HepG2 (cell line): ENCODE data around the gene CDIP1. TPM values are rescaled to one million over a fixed set of nuclear protein-coding genes. Genes with fewer than 3 reads are reported as not detected.

ENCODE experiments used
- ATAC-seq: fragments of 200-7000 bp; cut with Tn5 transposase; 3 replicates; pipeline ENCODE4 v1.9.1; 2020; ENCODE audit warnings: mild to moderate bottlenecking, moderate library complexity
- BruUV-seq: library from RNA; stranded (reverse); fragments of 400-500 nt; replicated peaks from 2 replicates; lab custom pipeline; 2021; lab: Mats Ljungman, UMichigan
- CTCF ChIA-PET: fragments of 300-600 bp; formaldehyde crosslinking; extraction: SDS; loops from one replicate; lab custom pipeline; 2021; ENCODE audit warnings: low total read pairs, inconsistent platforms, low intra/inter-chr PET ratio; lab: Yijun Ruan, JAX
- POLR2A ChIA-PET: fragments of 350-600 bp; sonication (Branson Sonifier 250); formaldehyde crosslinking; loops from one replicate; lab custom pipeline; 2020; ENCODE audit warnings: antibody characterized with exemption, inconsistent platforms; lab: Yijun Ruan, JAX
- DNase-seq: peaks from one replicate; pipeline ENCODE4 v3.0.0-alpha.2; 2015; ENCODE audit warnings: low spot score
- FAIRE-seq: peaks from 3 replicates; lab custom pipeline; 2011; peaks lifted over from hg19 to GRCh38; lab: Jason Lieb, UNC
- H2AFZ ChIP-seq: one replicate; pipeline ENCODE4 v1.6.1; 2011; ENCODE audit warnings: low read length, inconsistent platforms
- H3K27ac ChIP-seq: fragments of 300-600 bp; 3 replicates; pipeline ENCODE4 v1.8.0; 2011; ENCODE audit warnings: mixed run types, mild to moderate bottlenecking, mixed read lengths, low read length, inconsistent platforms; ENCODE audit not compliant: insufficient read depth; ENCODE audit errors: extremely low read length
- H3K27me3 ChIP-seq, 2 experiments: fragments of 200-600 bp in 1 of 2; 2 replicates in 1 of 2; 3 replicates in 1 of 2; pipeline versions ENCODE4 v1.6.0 to v1.8.0; 2011; ENCODE audit warnings: low read length in 2 of 2, mild to moderate bottlenecking in 2 of 2, moderate library complexity in 2 of 2, inconsistent platforms in 1 of 2; ENCODE audit not compliant: insufficient read depth in 2 of 2, control insufficient read depth in 1 of 2
- H3K36me3 ChIP-seq, 2 experiments: fragments of 200-600 bp in 1 of 2; replicated peaks in 1 of 2; 2 replicates in 1 of 2; 3 replicates in 1 of 2; pipeline versions ENCODE4 v1.5.1 to v1.8.0; 2011; ENCODE audit warnings: low read length in 2 of 2, inconsistent platforms in 1 of 2; ENCODE audit not compliant: insufficient read depth in 2 of 2, control insufficient read depth in 1 of 2
- H3K4me1 ChIP-seq: 2 replicates; pipeline ENCODE4 v1.5.1; 2012; ENCODE audit warnings: low read length, inconsistent platforms; ENCODE audit not compliant: insufficient read depth
- H3K4me2 ChIP-seq: 2 replicates; pipeline ENCODE4 v1.6.0; 2011; ENCODE audit warnings: low read depth, low read length, inconsistent platforms
- H3K4me3 ChIP-seq, 3 experiments: fragments of 200-600 bp in 1 of 3; sonication (generic), shearing (Covaris generic) in 1 of 3; replicated peaks in 1 of 3; 2 replicates each; pipeline ENCODE4 v1.5.1; 2011 to 2016; ENCODE audit warnings: low read length in 3 of 3, inconsistent platforms in 2 of 3, low read depth in 2 of 3, mild to moderate bottlenecking in 2 of 3, control low read depth in 1 of 3, mixed read lengths in 1 of 3; ENCODE audit not compliant: insufficient read depth in 1 of 3
- H3K79me2 ChIP-seq: one replicate; pipeline ENCODE4 v1.6.1; 2011; ENCODE audit warnings: low read length, inconsistent platforms; ENCODE audit not compliant: insufficient read depth
- H3K9ac ChIP-seq: 2 replicates; pipeline ENCODE4 v1.6.0; 2011; ENCODE audit warnings: mild to moderate bottlenecking, low read depth, low read length, inconsistent platforms; ENCODE audit not compliant: insufficient read depth
- H3K9me3 ChIP-seq: 2 replicates; pipeline ENCODE4 v1.5.1; 2012; ENCODE audit warnings: mild to moderate bottlenecking, low read length
- H4K20me1 ChIP-seq: 2 replicates; pipeline ENCODE4 v1.6.0; 2011; ENCODE audit warnings: inconsistent platforms, mild to moderate bottlenecking, low read length, moderate library complexity; ENCODE audit not compliant: insufficient read depth
- CEBPB ChIP-seq: IDR thresholded peaks from 2 replicates; pipeline ENCODE4 v1.6.1; 2011; ENCODE audit warnings: low read depth, low read length, improper control_type of control experiment, borderline replicate concordance
- CENPT ChIP-seq: sonication (generic); formaldehyde crosslinking; IDR thresholded peaks from 2 replicates; pipeline ENCODE4 v1.8.0; 2022; ENCODE audit warnings: low read depth, mild to moderate bottlenecking, moderate library complexity, missing genetic modification reagents
- ZNF350 ChIP-seq: sonication (generic); formaldehyde crosslinking; IDR thresholded peaks from 2 replicates; pipeline ENCODE4 v1.4.0; 2020; ENCODE audit warnings: mild to moderate bottlenecking, low read depth, missing genetic modification reagents, borderline replicate concordance
- ZNF543 ChIP-seq: sonication (generic); formaldehyde crosslinking; IDR thresholded peaks from 2 replicates; pipeline ENCODE4 v1.4.0; 2020; ENCODE audit warnings: mild to moderate bottlenecking, missing genetic modification reagents
- ZNF549 ChIP-seq: sonication (generic); formaldehyde crosslinking; IDR thresholded peaks from 2 replicates; pipeline ENCODE4 v1.5.0; 2020; ENCODE audit warnings: missing genetic modification reagents
- WGBS: methylation state at CpG from one replicate; pipeline ENCODE4 v1.1.6; 2017; ENCODE audit warnings: low lambda C conversion rate; 5-methylcytosine and 5-hydroxymethylcytosine counted together
- in situ Hi-C: cut with HindIII; loops from 2 replicates; pipeline ENCODE4 v1.10.0; 2017; ENCODE audit warnings: low pct_unique_long_range_greater_than_20kb; ENCODE audit not compliant: extremely low pct_ligation_motif_present
- intact Hi-C: fragments of 100-400 bp; cut with micrococcal nuclease; formaldehyde crosslinking; loops from one replicate; pipeline ENCODE4 v1.10.0; 2022; ENCODE audit not compliant: unreplicated experiment
- polyA plus RNA-seq, 8 experiments: library from polyadenylated mRNA; depleted of rRNA in 3 of 8; stranded (reverse) in 7 of 8; unstranded in 1 of 8; fragments of >200 nt; fragmentation: Illumina TruSeq in 4 of 8; extraction: Trizol in 4 of 8; gene quantifications; 2 replicates each; pipeline versions ENCODE4 v1.2.1 to v1.2.3, GENCODE V29; 2011 to 2016; ENCODE audit warnings: low read depth in 4 of 8, missing spikeins in 1 of 8, mixed read lengths in 1 of 8; ENCODE audit not compliant: insufficient read depth in 1 of 8
- total RNA-seq, 5 experiments: library from RNA; depleted of rRNA; stranded (reverse); fragments of >200 nt; fragmentation: Illumina TruSeq; extraction: Trizol; gene quantifications; 2 replicates each; pipeline ENCODE4 v1.2.3, GENCODE V29; 2016; ENCODE audit warnings: low read depth in 1 of 5
- TF ChIP-seq, protein P1 (sequence below): sonication (generic); formaldehyde crosslinking; IDR thresholded peaks from 2 replicates; pipeline ENCODE4 v1.5.0; 2020; ENCODE audit warnings: mild to moderate bottlenecking, missing genetic modification reagents
- TF ChIP-seq, protein P2 (sequence below): sonication (generic); formaldehyde crosslinking; IDR thresholded peaks from 2 replicates; pipeline ENCODE4 v1.8.1; 2023; ENCODE audit warnings: mild to moderate bottlenecking, missing genetic modification reagents
- TF ChIP-seq, protein P3 (sequence below): sonication (generic); formaldehyde crosslinking; IDR thresholded peaks from 2 replicates; pipeline ENCODE4 v1.5.0; 2020; ENCODE audit warnings: missing genetic modification reagents, mild to moderate bottlenecking, borderline replicate concordance

Gene CDIP1
- total and polyA plus RNA-seq, 2 of the 13 experiments (the other 11 are each of a cell fraction or from before 2014, with no cell fraction given): 31.2 to 56.7 TPM

DNA sequence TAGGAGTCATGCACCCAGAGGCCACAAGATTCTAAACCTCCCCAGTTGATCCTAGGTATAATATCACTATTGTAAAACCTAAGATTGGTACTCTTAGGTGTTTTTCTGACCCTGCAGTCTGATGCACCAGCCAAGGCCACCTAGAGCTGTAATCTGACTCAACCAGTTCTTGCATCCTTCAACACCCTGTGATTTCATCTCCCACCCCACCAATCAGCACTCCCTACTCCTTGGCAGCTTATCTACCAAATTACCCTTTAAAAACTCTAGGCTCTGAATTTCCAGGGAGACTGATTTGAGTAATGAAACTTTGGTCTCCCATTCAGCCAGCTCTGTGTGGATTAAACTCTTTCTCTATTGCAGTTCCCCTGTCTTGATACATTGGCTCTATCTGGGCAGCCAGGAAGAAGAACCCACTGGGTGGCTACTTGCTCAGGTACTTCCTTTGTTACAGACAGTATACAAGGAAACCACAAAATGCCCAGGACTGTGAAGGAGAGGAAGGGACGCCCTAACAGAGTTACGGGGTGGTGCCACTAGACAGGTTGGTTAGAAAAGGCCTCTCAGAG lies 1.2 kb upstream of the CDIP1 start:
- intact Hi-C loops: loop anchor here (2.0 kb wide), 1 partner anchor 77 kb away; no protein-coding TSS in a partner anchor

More for the DNA sequence above, 1.2 kb upstream of the CDIP1 start:
- peaks cover 36% of the 10 kb centered on the region for H3K79me2 ChIP-seq
- peaks cover 12% of the 10 kb centered on the region; the same call in 1 of the 2 replicates for H4K20me1 ChIP-seq
- peaks cover 0 to 2% of the 10 kb centered on the region in 2 experiments; a peak in 1 of 5 replicates for H3K36me3 ChIP-seq
- H3K9me3 ChIP-seq: peaks cover 16% of the 10 kb centered on the region
- no peak overlapping the region for H3K9ac ChIP-seq
- in situ Hi-C loops: no loop called here
- H3K4me3 ChIP-seq: no peak overlapping the region
- WGBS: 98% methylated on average over 2 of the region's 2 CpGs
- TF ChIP-seq, protein P1, sequence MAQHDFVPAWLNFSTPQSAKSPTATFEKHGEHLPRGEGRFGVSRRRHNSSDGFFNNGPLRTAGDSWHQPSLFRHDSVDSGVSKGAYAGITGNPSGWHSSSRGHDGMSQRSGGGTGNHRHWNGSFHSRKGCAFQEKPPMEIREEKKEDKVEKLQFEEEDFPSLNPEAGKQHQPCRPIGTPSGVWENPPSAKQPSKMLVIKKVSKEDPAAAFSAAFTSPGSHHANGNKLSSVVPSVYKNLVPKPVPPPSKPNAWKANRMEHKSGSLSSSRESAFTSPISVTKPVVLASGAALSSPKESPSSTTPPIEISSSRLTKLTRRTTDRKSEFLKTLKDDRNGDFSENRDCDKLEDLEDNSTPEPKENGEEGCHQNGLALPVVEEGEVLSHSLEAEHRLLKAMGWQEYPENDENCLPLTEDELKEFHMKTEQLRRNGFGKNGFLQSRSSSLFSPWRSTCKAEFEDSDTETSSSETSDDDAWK (CRISPR knock-in tag): no peak
- TF ChIP-seq, protein P2, sequence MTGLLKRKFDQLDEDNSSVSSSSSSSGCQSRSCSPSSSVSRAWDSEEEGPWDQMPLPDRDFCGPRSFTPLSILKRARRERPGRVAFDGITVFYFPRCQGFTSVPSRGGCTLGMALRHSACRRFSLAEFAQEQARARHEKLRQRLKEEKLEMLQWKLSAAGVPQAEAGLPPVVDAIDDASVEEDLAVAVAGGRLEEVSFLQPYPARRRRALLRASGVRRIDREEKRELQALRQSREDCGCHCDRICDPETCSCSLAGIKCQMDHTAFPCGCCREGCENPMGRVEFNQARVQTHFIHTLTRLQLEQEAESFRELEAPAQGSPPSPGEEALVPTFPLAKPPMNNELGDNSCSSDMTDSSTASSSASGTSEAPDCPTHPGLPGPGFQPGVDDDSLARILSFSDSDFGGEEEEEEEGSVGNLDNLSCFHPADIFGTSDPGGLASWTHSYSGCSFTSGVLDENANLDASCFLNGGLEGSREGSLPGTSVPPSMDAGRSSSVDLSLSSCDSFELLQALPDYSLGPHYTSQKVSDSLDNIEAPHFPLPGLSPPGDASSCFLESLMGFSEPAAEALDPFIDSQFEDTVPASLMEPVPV (CRISPR knock-in tag): no peak
- no peak for TF ChIP-seq ZNF543 (CRISPR knock-in tag)
- TF ChIP-seq CEBPB: no peak
- no peak for TF ChIP-seq CENPT (CRISPR knock-in tag)
- TF ChIP-seq ZNF549 (CRISPR knock-in tag): no peak
- TF ChIP-seq ZNF350 (CRISPR knock-in tag): no peak
- TF ChIP-seq, protein P3, sequence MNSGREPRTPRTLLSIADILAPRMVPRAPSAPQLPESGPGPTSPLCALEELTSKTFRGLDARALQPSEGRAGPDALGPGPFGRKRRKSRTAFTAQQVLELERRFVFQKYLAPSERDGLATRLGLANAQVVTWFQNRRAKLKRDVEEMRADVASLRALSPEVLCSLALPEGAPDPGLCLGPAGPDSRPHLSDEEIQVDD (CRISPR knock-in tag): no peak
- FAIRE-seq (no peak), DNase-seq (no peak), ATAC-seq (no peak)
- ChIA-PET POLR2A (interaction anchor here (1.7 to 3.1 kb wide), 2 partner anchors 9 to 77 kb away, joined by 10 to 17 read pairs; no protein-coding TSS in a partner anchor), CTCF (no interaction called here)
- peaks cover 25% of the 10 kb centered on the region for H3K4me1 ChIP-seq
- BruUV-seq: no TSS peak
- H2AFZ ChIP-seq: no peak overlapping the region
- H3K27ac ChIP-seq: no peak overlapping the region
- H3K4me2 ChIP-seq: no peak overlapping the region
- no peaks in the 10 kb centered on the region for H3K27me3 ChIP-seq
